ENCODE data around the gene CHKB.
"Not testable (repeated sequence)": the region's sequence is repeated elsewhere in the genome, so short reads cannot be mapped to it uniquely, and the experiment has no call there.

CHKB gene

DNA sequence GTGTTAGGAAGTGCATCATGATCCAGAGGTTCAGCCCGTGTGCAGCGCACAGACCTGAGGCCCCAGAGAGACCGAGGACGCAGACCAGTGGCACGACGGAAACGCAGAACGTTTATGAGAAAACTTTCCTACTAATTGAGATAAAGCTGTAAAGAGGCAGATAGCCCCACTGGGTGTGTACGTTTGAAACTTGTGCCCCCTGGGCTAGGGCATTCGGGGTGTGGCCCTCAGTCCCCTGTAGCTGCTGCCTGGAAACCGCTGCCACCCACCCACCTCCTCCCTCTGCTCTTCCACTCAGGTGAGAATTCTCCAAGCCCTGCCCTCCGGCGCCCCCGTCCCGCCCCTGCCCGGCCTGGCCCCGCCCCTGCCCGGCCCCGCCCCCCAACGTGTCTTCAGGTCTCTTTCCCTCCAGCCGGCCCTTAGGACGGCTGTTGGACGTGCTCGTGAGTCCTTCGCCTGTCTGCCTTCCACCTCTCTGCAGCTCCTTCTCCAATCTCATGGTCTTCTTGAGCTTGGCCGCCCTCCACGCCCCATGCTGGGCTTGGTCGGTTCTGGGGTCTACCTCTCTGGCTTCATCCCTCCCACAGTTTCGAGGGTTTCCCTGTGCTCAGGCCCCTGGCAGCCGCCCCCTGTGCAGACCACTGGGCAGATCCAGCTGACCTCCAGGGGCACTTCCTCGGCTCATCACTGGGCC is 30.0 kb upstream of the CHKB start:
- DNase-seq (ENCODE audit: low spot score), result peak; percentile 92

DNA sequence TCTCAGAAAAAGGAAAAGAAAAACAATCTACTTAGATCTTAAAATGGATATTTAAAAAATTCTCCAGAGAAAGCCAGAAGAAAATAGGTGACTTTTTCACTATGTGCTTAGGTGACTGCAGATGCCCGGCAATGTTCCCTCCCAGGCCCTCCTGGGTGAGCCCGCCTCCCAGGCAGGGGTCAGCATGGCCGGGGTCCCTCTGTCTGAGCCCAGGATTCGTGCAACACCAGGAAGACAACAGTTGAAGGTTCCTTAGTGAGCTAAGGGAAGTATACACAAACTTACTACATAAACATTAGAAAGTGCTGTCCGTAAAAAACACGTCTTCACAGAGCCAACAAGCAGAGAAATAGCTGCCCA is 29.5 kb upstream of the CHKB start:
- DNase-seq (ENCODE audit: low spot score), result no peak

DNA sequence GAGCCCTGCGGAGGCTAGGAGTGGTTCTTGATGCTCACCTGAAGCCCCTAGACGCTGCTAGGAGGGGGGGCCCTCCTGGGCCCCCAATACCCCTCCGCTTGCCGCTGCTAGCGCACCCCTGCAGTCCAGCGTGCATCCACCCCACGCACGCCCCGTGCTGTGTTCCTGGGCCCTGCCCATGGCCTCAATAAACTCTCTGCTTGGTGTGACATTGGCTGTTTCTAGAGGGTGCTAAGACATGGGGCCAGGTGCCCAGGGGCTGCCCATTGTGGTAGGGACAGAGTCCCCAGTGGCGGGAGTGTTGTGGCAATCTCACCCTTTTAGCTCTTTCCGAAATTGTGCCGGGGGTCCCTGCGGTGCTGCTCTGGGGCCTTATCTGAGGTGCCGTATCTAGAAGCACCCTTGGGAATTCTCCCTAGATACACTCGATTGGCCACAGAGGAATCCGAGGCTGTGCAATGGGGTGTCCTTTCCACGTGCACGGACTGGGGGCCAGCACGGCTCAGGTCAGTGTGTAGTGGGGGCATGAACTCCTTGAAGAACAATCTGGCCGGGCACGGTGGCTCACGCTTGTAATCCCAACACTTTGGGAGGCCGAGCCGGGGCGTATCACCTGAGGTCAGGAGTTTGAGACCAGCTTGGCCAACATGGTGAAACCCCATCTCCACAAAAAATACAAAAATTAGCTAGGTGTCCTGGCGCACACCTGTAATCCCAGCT is 28.9 kb upstream of the CHKB start:
- no peak for DNase-seq (ENCODE audit: low spot score)

DNA sequence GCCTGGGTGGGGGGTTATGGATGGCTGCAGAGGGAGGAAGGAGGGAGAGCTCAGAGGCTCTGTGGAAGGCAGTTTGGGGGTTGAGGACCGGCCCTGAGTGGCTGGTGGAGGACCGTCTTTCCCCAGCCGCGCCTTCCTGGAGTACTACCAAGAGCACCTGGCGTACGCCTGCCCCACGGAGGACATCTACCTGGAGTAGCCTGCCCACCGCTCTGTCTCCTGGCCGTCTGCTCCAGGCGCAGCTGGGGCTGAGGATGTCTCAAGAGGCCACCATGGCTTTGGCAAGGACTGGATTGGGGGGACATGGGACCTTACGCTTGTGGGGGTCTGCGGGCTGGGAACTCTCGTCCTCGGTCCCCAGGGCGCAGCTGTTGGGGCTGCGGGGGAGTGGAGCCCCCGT is 27.9 kb upstream of the CHKB start:
- DNase-seq (ENCODE audit: low spot score), result no peak

DNA sequence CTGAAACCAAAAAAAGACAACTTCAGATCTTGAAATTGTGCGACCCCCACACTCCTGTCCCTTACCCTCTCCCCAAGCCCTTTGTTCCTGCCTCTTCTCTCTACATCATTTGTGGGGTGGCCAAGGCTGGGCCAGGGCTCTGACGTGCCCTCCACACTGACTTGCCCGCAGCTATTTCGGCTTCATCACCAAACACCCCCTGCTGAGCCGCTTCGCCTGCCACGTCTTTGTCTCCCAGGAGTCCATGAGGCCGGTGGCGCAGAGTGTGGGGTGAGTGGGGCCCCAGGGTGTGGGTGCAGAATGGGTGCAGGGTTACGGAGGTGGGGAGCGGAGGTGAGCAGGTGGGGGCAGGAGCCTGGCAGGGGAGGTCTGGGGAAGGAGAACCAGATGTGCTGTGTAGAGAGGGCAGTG is 27.4 kb upstream of the CHKB start:
- no peak for DNase-seq (ENCODE audit: low spot score)

DNA sequence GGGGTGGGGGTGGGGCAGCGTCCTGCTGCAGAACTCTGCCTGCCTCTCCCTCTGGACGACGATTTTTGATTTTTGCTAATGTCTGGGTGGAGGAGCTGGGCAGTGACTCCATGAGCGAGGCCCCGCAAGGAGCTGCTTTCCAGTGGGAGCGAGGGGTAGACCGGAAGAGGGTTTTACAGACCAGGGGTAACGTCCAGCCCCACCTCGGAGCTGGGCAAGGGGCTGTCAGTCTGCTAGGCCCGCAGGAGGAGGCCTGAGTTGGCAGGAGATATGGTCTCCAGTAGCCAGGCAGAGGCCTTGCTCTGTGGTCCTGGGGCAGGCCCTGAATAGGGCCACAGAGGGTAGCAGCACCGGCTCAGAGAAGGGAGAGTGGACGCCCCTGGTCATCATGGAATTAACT is 26.9 kb upstream of the CHKB start:
- no peak for DNase-seq (ENCODE audit: low spot score)

DNA sequence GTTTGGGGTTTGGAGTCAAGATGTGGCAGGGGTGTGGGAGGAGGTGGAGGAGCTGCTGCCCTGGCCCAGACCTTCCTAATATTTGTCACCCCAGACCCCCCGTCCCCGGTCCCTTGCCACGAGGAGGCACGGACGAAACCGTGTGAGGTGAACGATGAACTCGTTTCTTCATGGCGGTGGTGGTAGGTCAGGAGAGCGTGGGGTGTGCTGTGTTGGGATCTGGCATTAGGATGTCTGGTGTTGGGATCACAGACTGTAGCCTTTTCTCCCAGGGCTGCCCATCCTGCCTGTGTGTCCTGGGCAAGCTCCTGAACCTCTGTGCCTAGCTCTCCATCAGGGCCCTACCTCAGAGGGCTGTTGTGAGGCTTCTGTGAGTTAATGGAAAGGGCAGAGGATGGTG is 26.3 kb upstream of the CHKB start:
- DNase-seq (ENCODE audit: low spot score), result no peak

DNA sequence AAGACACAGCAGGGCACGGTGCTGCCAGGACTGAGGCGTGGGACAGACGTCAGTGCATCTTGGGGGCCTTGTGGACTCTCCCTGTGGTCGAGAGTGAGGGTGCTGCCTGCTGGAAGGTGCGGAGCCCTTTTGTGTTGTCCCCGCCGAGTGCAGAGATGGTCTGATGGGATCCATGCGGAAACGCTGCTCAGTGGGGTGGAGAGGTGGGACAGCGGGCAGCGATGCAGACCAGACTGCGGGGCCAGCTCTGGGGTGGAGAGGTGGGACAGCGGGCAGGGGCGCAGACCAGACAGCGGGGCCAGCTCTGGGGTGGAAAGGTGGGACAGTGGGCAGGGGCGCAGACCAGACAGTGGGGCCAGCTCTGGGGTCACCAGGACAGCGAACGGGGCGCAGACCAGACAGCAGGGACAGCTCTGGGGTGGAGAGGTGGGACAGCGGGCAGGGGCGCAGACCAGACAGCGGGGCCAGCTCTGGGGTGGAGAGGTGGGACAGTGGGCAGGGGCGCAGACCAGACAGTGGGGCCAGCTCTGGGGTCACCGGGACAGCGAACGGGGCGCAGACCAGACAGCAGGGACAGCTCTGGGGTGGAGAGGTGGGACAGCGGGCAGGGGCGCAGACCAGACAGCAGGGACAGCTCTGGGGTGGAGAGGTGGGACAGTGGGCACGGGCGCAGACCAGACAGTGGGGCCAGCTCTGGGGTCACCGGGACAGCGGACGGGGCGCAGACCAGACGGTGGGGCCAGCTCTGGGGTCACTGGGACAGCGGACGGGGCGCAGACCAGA is 25.6 kb upstream of the CHKB start:
- not testable (repeated sequence) for DNase-seq (ENCODE audit: low spot score)

DNA sequence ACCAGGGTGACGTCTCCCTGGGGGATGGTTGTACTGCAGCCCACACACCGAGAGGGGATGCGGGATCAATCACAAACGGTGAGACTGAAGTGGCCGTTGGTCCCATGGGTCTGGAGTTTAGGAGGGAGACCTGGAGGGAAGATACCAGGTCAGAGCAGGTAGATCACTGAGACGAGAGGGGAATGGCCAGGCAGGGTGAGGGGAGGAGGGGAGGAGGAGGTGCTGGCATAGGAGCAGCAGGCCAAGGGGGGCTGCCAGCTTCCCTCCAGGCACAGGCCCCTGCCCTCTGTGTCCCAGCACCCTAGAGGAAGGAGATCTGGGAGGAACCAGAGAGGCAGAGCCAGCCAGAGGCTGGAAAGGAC is 25.0 kb upstream of the CHKB start:
- DNase-seq (ENCODE audit: low spot score), result no peak

DNA sequence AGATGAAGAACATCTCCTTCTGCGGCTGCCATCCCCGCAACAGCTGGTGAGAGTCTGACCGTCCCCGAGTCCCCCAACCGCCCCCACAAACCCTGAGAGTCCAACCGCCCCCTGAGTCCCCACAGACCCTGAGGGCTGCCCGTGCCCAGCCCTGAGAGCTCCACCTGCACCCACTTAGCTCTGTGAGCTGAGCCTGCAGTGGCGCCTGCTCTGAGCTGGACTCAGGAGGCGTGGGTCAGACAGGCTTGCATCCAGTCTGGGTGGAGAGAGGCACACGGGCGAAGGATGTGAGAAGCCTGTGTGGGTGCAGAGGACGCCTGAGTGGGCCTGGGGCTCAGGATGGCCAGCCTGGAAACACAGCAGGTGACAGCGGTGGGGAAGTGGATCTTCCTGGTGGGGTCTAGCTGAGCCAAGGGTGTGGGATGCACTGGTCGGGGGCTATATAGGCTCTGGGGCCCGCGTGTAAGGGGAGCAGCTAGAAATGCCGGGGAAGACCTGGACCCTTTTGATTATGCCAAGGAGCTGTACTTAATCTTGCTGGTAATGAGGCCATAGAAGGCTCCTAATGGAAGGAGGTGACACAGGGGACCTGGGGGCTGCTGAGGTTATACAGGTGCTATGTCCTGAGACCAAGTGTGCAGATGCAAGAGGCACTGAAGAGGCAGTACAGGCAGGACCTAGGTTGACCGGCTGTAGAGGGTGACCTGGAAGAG is 24.5 kb upstream of the CHKB start:
- no peak for DNase-seq (ENCODE audit: low spot score)

DNA sequence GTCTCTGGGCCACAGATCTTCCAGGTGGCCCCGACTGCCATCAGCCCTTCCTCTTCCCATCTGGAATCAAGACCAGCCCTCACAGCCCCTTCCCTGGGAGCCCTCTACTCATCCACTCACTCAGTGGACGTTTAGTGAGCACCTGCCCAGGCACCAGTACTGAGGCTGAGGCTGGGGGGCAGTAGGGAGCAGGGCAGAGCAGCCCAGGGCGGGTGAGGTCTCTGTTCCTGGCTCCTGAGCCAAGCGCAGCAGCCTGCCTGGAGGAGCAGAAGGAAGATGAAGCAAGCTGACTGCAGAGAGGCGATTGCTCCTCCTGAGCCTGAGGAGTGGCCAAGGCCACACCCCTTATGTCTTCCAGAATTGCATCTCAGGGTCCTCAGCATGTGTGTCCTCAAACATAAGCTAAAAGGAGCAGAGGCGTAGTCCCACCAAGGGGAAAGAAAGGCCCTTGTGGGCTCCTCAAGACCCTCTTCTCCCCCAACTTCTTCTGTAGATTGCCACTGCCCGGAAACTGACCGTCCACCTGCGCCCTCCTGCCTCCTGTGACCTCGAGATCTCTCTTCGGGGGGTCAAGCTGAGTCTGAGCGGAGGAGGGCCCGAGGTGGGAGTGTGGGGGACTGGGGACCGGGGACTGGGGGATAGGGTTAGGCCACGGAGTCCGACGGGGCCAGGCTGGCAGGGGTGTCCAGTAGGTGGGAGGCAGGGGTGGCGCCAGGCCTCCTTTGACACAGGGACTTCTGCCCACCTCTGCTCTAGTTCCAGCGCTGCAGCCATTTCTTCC is 23.7 kb upstream of the CHKB start:
- no peak for DNase-seq (ENCODE audit: low spot score)

DNA sequence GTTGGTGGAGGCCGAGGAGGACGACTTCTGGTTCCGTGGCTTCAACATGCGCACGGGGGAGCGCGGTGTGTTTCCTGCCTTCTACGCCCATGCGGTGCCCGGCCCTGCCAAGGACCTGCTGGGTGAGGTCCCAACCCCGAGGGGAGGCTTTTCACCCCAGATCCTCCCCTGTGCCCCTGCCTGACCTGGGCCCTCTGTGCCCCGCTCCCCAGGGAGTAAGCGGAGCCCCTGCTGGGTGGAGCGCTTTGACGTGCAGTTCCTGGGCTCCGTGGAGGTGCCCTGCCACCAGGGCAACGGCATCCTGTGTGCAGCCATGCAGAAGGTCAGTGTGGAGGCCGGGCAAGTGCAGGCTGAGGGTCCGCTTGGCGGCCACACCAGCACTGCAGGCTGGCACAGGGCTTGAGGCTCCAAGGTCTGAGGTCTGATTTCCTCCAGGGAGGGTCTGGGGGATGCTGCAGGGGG is 23.0 kb upstream of the CHKB start:
- no peak for DNase-seq (ENCODE audit: low spot score)

DNA sequence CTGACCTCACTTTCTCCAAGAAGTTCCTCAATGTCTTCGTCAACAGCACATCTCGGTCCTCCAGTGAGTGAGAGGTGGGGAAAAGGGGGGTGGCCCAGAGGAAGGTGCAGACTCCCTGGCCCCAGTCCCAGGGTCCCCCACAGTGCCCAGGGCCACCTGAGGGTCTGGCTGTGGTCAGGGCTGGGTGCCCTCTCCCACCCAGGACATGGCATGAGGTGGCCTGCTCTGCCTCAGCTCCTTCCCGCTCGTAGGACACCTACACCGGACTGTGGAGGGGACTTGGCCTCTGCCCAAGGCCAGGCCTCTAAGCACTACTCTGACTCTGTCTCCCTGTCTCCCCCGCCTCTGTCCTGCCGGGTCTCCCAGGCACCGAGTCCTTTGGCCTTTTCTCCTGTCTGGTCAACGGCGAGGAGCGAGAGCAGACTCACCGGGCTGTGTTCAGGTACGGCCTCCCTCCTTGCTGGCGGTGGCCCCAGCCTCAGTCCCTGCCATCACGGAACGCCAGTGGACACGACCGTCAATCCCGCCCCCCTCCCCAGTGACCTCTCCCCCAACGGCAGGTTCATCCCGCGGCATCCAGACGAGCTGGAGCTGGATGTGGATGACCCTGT is 22.5 kb upstream of the CHKB start:
- no peak for DNase-seq (ENCODE audit: low spot score)

DNA sequence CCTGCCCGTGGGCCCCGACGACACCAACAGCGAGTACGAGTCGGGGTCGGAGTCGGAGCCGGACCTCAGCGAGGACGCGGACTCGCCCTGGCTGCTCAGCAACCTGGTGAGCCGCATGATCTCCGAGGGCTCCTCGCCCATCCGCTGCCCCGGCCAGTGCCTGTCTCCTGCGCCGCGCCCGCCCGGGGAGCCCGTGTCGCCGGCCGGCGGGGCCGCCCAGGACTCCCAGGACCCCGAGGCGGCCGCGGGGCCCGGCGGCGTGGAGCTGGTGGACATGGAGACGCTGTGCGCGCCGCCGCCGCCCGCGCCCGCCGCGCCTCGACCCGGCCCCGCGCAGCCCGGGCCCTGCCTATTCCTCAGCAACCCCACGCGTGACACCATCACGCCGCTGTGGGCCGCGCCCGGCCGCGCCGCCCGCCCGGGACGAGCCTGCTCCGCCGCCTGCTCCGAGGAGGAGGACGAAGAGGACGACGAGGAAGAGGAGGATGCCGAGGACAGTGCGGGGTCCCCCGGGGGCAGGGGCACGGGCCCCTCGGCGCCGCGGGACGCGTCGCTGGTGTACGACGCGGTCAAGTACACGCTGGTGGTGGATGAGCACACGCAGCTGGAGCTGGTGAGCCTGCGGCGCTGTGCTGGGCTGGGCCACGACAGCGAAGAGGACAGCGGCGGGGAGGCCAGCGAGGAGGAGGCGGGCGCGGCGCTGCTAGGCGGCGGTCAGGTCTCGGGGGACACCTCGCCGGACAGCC is 21.8 kb upstream of the CHKB start:
- no peak for DNase-seq (ENCODE audit: low spot score)

DNA sequence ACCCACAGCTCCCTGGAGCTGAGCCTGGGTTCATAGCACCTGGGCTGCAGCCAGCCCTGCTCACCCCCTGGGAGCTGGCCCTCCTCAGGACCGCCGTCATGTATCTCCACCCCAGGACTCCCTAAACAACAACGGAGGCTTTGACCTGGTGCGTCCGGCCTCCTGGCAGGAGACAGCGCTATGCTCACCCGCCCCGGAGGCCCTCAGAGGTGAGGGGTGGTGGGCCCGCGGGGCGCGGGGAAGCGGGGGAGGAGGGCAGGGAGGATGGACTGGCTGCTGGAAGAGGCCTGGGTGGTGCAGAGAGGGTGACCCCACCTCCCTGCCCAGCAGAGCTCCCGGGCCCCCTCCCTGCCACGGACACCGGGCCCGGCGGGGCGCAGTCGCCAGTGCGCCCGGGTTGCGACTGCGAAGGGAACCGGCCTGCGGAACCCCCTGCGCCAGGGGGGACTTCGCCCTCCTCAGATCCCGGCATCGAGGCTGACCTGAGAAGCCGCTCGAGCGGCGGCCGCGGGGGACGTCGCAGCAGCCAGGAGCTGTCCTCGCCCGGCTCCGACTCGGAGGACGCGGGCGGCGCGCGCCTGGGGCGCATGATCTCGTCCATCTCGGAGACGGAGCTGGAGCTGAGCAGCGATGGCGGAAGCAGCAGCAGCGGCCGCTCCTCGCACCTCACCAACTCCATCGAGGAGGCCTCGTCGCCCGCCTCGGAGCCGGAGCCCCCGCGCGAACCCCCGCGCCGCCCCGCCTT is 21.0 kb upstream of the CHKB start:
- DNase-seq (ENCODE audit: low spot score), result no peak

DNA sequence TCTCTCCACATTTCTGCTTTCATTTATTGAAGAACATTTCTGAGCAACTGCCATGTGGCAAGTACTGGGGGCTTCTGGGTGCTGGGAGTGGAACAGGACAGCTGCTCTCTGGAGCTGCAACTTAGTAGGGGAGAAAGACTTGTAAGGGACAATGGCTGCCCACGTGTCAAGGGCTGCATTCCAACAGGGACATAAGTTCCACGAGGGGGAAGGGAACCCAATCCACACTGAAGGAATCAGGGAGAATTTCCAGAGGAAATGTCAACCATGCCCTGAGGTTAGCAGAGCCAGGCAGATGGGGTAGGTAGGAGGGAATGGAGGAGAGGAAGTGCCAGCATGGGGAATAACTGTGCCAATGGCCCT is 19.7 kb upstream of the CHKB start:
- DNase-seq (ENCODE audit: low spot score), result no peak

DNA sequence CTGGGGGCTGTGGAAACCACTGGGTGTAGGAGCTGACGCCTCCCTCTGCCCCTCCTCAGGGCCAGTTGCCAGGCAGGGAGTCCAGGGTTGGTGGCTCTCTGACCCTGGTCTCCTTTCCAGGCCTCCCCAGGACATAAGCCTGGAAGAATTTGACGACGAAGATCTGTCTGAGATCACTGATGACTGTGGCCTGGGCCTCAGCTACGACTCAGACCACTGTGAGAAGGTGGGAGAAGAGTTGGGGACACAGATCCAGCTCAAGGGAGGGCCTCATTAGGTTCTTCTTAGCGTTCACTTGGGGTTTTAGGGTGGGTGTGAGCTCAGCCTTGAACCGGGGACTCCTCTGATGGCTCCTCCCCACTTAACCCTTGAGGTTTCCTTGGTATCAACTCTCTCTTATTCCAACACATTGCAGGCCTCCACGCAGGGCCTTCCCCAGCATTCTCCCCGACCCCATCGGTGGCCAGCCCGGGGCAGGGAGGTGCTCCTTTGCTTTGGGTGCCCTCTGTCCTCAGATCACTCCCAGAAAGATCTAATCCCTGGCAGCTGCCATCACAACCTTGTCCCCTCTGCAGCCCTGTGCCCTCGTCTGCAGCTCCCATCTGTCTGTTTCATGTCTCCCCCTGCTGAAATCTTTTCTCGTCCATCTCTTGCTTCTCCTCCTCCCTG is 19.2 kb upstream of the CHKB start:
- DNase-seq (ENCODE audit: low spot score), result no peak

DNA sequence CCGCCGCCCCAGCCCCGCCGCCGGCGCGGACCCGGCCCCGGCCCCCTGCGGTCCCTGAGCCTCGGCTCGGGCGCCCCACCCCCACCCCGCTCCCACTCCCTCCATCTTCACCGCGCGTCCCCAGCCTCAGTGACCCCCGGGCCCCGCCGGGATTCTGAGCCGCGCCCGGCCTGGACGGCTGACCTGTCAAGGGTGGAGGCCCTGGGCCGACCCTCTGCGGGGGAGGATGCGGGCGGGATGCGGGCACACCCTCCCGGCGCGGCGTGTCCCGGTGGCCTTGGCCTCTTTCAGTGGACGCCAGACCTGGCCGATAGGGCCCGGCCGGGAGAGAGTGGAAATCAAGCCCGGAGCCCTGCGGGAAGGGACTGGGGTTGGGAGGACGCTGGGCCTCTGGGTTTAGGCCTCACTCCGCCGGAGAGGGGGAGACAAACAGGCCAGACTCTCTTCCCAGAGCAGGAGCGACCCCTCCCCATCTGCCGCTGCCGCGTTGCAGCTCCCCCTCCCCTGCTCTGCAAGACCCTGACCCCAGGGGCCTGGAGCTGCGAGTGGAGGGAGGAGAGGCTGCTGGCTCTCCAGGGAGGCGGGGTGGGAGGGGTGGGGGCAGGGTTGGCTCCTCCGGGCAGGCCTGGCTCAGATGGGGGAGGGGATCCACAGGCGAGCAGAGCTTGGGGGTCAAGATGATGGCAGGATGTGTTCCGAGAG is 18.5 kb upstream of the CHKB start:
- peak; percentile 59 for DNase-seq (ENCODE audit: low spot score)

DNA sequence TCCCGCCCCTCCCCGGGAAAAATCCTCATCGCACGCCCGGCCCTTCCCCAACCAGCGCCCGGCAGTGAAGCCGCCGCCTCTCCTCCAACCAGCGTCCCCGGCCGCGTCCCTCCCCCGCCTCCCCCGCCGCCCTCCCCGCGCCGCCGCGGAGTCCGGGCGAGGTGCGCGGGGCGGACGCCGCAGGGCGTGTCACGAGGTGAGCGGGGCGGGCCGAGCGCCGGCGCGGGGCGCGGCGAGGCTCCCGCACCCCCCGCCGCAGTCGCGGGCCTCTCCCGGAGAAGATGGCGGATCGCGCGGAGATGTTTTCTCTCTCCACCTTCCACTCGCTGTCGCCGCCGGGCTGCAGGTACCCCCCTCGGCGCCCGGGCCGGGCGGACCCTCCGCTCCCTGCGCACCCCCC is 17.9 kb upstream of the CHKB start, which contains the start of gene MAPK8IP2:
TSS of gene MAPK8IP2 (plus strand) at position 256 of the 400 bp plus-strand sequence. CDS start at position 282, 26 bp downstream.
- peak; percentile 75 for DNase-seq (ENCODE audit: low spot score)

Measured in iPS-NIHi11 (cell line).